ENCODE measurements around the gene RASA3.

DNA sequence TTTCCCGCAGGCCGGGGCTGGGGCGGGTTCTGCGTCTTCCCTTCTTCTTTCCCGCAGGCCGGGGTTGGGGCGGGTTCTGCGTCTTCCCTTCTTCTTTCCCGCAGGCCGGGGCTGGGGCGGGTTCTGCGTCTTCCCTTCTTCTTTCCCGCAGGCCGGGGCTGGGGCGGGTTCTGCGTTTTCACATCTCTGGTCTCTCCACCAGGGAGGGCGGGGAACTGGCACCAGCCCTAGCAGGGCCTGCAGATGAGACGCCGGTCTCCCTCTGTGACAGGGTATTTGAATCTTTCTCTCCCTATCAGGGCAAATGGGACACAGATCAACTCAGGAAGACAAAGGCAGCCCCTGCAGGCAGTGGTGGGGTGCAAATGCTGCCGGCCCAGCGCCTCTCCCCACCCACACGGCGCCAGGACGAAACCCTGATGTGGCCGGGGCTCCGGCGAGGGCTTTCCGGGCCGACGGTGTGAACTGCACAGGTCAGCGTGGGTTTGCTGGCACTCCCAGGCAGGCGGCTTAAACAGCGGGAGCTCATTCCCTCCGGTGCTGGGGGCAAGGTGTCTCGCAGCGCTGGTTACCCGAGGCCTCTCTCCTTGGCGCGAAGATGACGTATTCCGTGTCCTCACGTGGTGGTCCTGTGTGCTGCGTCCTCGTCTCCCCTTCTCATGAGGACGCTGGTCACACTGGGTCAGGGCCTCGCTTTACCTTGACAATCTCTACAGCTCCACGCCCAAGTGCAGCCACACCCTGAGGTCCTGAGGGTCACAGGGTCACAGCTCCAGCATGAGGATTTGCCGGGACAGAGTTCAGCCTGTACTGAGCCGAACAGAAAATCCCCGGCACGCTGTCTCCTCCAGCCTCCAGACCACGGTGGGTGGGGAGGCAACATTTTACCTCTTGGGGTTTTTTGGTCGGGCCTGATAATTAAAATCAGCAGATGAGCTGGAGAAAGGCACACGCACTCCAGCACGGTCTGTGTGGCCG, 157.8 kb downstream of the RASA3 start:
- TF ChIP-seq, protein P1, sequence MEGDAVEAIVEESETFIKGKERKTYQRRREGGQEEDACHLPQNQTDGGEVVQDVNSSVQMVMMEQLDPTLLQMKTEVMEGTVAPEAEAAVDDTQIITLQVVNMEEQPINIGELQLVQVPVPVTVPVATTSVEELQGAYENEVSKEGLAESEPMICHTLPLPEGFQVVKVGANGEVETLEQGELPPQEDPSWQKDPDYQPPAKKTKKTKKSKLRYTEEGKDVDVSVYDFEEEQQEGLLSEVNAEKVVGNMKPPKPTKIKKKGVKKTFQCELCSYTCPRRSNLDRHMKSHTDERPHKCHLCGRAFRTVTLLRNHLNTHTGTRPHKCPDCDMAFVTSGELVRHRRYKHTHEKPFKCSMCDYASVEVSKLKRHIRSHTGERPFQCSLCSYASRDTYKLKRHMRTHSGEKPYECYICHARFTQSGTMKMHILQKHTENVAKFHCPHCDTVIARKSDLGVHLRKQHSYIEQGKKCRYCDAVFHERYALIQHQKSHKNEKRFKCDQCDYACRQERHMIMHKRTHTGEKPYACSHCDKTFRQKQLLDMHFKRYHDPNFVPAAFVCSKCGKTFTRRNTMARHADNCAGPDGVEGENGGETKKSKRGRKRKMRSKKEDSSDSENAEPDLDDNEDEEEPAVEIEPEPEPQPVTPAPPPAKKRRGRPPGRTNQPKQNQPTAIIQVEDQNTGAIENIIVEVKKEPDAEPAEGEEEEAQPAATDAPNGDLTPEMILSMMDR (IDR thresholded peaks at IDR 0.05; ENCODE audit: low read depth, low read length) = no peak
- TF ChIP-seq EZH2phosphoT487 (IDR thresholded peaks at IDR 0.05; ENCODE audit: low read depth) = no peak

Data from OCI-LY3 (cell line).